Neuron (in vitro differentiated cells): Measurements from ENCODE around the gene VPS37D.

Source experiments
- H2AFZ ChIP-seq: one replicate; pipeline ENCODE4 v1.6.1; 2013; ENCODE audit warnings: low read depth, mild to moderate bottlenecking, inconsistent platforms, low read length, moderate library complexity
- H3K27me3 ChIP-seq: one replicate; pipeline ENCODE4 v1.6.1; 2013; ENCODE audit warnings: low read length; ENCODE audit not compliant: insufficient read depth
- H3K36me3 ChIP-seq: one replicate; pipeline ENCODE4 v1.6.1; 2013; ENCODE audit warnings: low read length; ENCODE audit not compliant: insufficient read depth
- H3K4me1 ChIP-seq: one replicate; pipeline ENCODE4 v1.6.1; 2013; ENCODE audit warnings: low read length; ENCODE audit not compliant: insufficient read depth
- H3K4me3 ChIP-seq: 2 replicates; pipeline ENCODE4 v1.5.1; 2013; ENCODE audit warnings: mild to moderate bottlenecking, low read length, moderate library complexity
- H3K9me3 ChIP-seq: one replicate; pipeline ENCODE4 v1.6.1; 2013; ENCODE audit warnings: low read length

VPS37D gene

GRCh38 chr7:73633323-73633722, 34.3 kb upstream of the VPS37D start:
- no peaks in the 10 kb centered on the region for H3K4me1 ChIP-seq
- H2AFZ ChIP-seq = no peak overlapping the region
- no peaks in the 10 kb centered on the region for H3K36me3 ChIP-seq
- peaks cover 2% of the 10 kb centered on the region for H3K9me3 ChIP-seq
- peaks cover 4% of the 10 kb centered on the region for H3K27me3 ChIP-seq
- no peak overlapping the region for H3K4me3 ChIP-seq

- no peak overlapping the region for H2AFZ ChIP-seq
Measured at GRCh38 chr7:73633844-73634243, 33.8 kb upstream of the VPS37D start.

DNA sequence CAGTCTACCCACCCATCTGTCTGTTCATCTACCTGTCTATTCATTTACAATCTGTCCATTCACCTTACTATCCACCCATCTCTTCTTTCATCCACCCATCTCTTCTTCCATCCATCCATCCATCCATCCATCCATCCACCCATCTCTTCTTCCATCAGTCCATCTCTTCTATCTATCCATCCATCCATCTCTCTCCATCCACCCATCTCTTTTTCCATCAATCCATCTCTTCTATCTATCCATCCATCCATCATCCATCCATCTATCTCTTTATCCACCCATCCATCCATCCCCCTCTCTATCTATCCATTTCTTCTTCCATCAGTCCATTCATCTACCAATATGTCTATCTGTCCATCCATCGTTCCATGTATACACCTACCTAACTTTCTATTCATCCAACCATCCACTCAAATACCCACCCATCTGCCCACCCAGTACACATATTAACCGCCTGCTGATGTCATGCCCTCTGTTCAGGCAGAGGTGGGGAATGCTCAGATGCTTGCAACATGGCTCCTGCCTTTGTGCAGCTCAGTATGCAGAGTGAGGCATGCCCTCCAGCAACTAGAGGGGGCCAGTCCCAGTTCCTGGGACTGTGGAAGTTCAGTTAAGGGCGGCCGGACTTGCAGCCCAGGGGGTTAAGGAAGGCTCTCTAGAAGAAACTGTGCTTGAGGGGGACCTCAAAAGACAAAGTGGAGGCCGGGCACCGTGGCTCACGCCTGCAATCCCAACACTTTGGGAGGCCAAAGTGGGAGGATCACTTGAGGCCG, 32.0 kb upstream of the VPS37D start:
- Histone ChIP-seq H3K36me3 (no peaks in the 10 kb centered on the region), H3K4me1 (no peaks in the 10 kb centered on the region), H3K4me3 (no peak overlapping the region), H3K9me3 (peaks cover 2% of the 10 kb centered on the region), H2AFZ (no peak overlapping the region), H3K27me3 (peaks cover 3% of the 10 kb centered on the region)

More at GRCh38 chr7:73633844-73634243, 33.8 kb upstream of the VPS37D start:
- Histone ChIP-seq H3K9me3 (peaks cover 2% of the 10 kb centered on the region), H3K27me3 (peaks cover 3% of the 10 kb centered on the region), H3K36me3 (no peaks in the 10 kb centered on the region), H3K4me1 (no peaks in the 10 kb centered on the region), H3K4me3 (no peak overlapping the region)

- H3K27me3 ChIP-seq = no peaks in the 10 kb centered on the region
Measured at GRCh38 chr7:73638911-73639310, 28.7 kb upstream of the VPS37D start.

DNA sequence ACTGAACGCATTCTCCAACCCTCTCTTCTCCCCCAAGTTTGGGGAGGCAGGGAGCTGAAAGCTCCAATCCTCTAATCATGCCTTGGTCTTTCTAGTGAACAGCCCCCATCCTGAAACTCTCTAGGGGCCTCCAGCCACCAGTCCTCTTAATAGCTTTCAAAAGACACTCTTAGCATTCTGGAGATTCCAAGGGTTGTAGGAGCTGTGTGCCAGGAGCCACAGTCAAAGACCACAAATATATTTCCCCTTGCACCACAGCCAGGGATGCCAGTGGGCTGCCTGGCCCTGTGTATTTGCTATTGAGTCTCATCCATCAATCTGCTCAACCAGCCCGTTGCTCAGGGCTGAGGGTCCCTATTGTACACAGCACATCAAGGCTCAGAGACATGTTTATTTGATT, 24.8 kb upstream of the VPS37D start:
- Histone ChIP-seq H3K4me1 (peaks cover 2% of the 10 kb centered on the region), H3K4me3 (no peak overlapping the region), H3K27me3 (peaks cover 24% of the 10 kb centered on the region), H2AFZ (no peak overlapping the region), H3K36me3 (no peaks in the 10 kb centered on the region), H3K9me3 (peaks cover 3% of the 10 kb centered on the region)

More at GRCh38 chr7:73638911-73639310, 28.7 kb upstream of the VPS37D start:
- Histone ChIP-seq H3K9me3 (peaks cover 3% of the 10 kb centered on the region), H3K4me3 (no peak overlapping the region), H3K36me3 (no peaks in the 10 kb centered on the region), H3K4me1 (no peaks in the 10 kb centered on the region), H2AFZ (no peak overlapping the region)

DNA sequence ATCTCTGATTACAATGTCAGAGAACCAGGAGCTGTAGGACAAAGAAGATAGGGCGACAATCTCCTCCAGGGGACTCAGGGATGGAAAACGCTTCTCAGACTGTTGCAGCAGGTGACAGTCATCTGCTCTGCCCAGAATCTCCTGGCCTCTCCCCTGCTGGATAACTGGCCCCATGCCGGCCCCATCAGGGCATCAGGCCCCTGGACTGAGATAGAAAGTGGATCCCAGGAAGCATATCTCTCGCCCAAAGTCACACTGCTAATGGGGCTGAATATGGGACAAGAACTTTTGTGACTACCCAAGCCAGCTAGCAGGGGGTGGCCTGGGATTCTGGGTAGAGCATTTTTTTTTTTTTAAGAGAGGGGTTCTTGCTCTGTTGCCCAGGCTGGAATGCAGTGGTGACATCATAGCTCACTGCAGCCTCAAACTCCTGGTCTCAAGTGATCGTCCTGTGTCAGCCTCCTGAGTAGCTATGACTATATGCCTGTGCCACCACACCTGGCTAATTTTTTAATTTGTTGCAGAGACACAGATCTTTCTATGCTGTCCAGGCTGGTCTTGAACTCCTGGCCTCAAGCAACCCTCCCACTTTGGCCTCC, 22.8 kb upstream of the VPS37D start:
- Histone ChIP-seq H3K36me3 (no peaks in the 10 kb centered on the region), H3K9me3 (peaks cover 3% of the 10 kb centered on the region), H2AFZ (no peak overlapping the region), H3K4me1 (peaks cover 7% of the 10 kb centered on the region), H3K4me3 (no peak overlapping the region), H3K27me3 (peaks cover 43% of the 10 kb centered on the region)

- Histone ChIP-seq H3K27me3 (peaks cover 50% of the 10 kb centered on the region), H2AFZ (no peak overlapping the region), H3K4me1 (peaks cover 7% of the 10 kb centered on the region), H3K36me3 (no peaks in the 10 kb centered on the region), H3K4me3 (no peak overlapping the region), H3K9me3 (peaks cover 3% of the 10 kb centered on the region)
Measured at GRCh38 chr7:73645643-73646174, 21.9 kb upstream of the VPS37D start.

DNA sequence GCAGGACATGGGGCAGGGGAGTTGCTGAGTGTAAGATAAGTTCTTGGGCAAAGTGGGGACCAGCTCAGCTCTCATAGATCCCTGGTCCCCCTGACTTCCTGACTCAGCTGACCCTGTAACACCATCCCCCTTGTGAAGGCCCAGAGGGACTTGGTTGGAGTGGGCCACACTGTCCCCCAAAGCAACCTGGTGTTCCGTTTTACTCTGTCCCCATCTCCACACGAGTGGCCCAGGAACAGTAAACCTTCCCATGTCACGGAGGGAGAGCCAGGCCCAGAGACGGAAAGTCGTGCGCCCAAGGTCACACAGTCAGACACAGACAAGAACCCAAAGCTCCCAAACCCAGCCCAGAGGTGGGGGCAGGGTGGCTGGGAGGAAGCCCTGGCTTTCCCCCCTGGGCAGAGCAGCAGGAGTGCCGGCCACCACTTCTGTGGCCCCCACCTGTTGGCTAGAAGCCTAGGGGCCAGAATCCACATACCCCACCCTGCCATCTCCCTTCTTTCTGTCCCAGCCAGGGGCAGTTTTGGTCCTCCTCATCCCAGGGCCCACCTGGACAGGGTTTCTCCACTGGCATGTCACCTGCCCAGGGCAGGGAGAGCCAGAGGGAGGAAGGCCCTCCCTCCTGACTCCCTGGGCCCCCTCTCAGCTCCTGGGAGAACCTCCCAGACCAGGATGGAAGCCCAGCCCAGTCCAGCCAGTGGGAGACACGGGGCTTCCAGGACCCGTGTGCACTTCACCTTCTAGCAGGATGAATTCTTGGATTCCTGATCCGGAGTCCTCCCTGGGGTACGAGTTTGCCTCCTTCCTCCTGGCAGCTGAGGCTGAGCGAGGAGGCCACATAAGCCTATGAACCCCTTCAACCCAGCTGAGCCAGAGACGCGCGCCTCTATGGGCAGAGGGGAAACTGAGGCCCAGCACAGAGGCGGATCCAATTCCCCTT, 20.6 kb upstream of the VPS37D start:
- Histone ChIP-seq H3K27me3 (peaks cover 50% of the 10 kb centered on the region), H3K4me1 (peaks cover 7% of the 10 kb centered on the region), H3K4me3 (no peak overlapping the region), H2AFZ (no peak overlapping the region), H3K9me3 (no peaks in the 10 kb centered on the region), H3K36me3 (no peaks in the 10 kb centered on the region)

DNA sequence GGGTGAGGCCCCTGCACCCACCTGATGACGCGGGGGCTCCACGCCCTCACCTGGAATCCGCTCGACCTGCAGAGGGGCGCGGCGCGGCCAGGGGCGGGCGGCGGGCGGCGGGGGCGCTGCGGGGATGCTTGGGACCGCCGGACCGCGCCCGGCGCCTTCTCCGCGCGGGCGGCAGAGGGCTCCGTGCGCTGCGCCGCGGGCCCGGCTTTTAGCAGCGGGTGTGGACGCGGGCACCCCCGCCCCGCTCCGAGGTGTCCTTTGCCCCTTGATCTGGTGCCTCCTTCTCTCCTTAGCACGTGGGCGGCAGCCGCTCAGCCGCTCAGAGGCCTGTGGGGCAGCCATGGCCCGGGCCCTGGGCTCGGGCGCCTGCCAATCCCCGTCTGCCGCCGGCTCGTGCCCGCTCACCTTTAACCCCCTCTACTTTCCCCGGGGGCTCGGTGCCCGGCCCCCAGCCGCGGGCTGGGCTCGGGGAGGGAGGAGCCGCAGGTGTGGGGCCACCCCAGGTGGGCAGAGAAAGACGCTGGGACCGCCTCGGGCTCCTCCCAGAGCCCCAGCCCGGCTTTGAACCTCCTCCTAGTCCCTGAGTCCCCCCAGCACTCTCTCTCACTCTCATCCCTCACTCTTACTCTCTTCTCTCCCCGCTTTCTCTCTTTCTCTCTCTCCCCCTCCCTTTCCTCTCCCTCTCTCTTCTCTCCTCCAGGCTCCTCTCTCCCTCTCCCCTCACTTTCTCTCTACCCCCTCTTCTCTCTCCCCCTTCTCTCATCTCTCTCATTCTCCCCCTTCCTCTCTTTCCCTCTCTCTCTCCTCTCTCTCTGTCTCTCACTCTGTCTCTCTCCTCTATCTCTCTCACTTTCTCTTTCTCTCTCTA, 19.7 kb upstream of the VPS37D start:
- Histone ChIP-seq H3K9me3 (no peaks in the 10 kb centered on the region), H3K27me3 (peaks cover 55% of the 10 kb centered on the region), H3K36me3 (no peaks in the 10 kb centered on the region), H2AFZ (peak overlapping the region; percentile 93), H3K4me1 (peaks cover 7% of the 10 kb centered on the region), H3K4me3 (peak overlapping the region; percentile 35)

- no peaks in the 10 kb centered on the region for H3K36me3 ChIP-seq
- no peak overlapping the region for H3K4me3 ChIP-seq
- no peaks in the 10 kb centered on the region for H3K9me3 ChIP-seq
- peaks cover 7% of the 10 kb centered on the region for H3K4me1 ChIP-seq
- no peak overlapping the region for H2AFZ ChIP-seq
- peaks cover 55% of the 10 kb centered on the region for H3K27me3 ChIP-seq
Measured at GRCh38 chr7:73648593-73649332, 18.9 kb upstream of the VPS37D start.

DNA sequence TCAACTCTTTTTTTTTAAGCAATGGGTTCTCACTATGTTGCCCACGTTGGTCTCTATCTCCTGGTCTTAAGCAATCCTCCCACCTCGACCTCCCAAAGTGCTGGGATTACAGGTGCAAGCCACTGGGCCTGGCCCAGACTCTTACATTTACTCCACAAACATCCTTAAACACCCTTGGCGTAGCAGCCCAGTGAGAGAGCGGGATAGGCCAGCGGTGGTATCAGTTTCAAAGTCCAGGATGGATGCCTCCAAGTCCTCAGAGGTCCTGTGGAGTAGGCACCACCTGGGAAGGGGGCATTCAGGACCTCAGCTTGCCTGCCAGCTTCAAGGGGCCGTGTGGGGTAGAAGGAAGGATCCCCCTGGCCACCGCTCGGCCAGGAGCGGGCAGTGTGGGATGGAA, 18.1 kb upstream of the VPS37D start:
- Histone ChIP-seq H2AFZ (no peak overlapping the region), H3K27me3 (peaks cover 55% of the 10 kb centered on the region)

DNA sequence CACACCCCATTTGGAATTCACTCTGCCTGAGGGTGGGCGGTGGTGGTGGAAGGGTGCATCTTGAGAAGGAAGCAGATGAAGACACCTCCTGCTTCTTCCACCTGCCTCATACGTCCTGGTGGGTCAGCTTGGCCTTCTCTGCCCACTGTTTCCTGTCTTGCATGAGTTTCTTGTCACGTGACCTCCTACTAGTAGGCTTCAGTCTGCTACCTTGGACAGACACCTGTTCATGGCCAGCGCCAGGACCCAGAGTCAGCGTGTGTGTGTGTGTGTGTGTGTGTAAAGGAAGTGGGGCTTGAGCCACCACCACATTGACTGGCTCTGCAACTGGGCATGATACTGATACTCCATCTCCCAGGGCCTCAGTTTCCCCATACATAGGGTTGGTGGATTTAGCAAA, 17.1 kb upstream of the VPS37D start:
- H3K9me3 ChIP-seq = no peaks in the 10 kb centered on the region
- H3K36me3 ChIP-seq = no peaks in the 10 kb centered on the region
- no peak overlapping the region for H2AFZ ChIP-seq
- peaks cover 7% of the 10 kb centered on the region for H3K4me1 ChIP-seq
- H3K27me3 ChIP-seq = peaks cover 53% of the 10 kb centered on the region
- H3K4me3 ChIP-seq = no peak overlapping the region

More for the DNA sequence above, 18.1 kb upstream of the VPS37D start:
- H3K4me1 ChIP-seq = peaks cover 7% of the 10 kb centered on the region
- H3K4me3 ChIP-seq = no peak overlapping the region
- H3K9me3 ChIP-seq = no peaks in the 10 kb centered on the region
- no peaks in the 10 kb centered on the region for H3K36me3 ChIP-seq
